Activated effector memory CD4-positive, alpha-beta T cell treated with Interleukin-2 at 50 U/mL for 16 hours (primary cell): ENCODE measurements around the gene ELFN1.
"Not testable (repeated sequence)": the region's sequence is repeated elsewhere in the genome, so short reads cannot be mapped to it uniquely, and the experiment has no call there.

ENCODE experiments used
- DNase-seq: peaks from one replicate; pipeline ENCODE4 v3.0.0-alpha.2; 2020

The ELFN1 gene

GRCh38 chr7:1713502-1714484 is 43.7 kb downstream of the ELFN1 start:
- DNase-seq = no peak

- DNase-seq = no peak
Observed at GRCh38 chr7:1714583-1715330, 44.7 kb downstream of the ELFN1 start.

GRCh38 chr7:1715331-1715625 is 45.2 kb downstream of the ELFN1 start:
- DNase-seq = no peak

GRCh38 chr7:1715671-1716074 is 45.6 kb downstream of the ELFN1 start:
- DNase-seq = no peak

- no peak for DNase-seq
Observed at GRCh38 chr7:1716263-1717094, 46.4 kb downstream of the ELFN1 start.

- DNase-seq = no peak
Observed at GRCh38 chr7:1717095-1717483, 47.0 kb downstream of the ELFN1 start.

- no peak for DNase-seq
Observed at GRCh38 chr7:1717903-1718676, 48.0 kb downstream of the ELFN1 start.

- not testable (repeated sequence) for DNase-seq
Observed at GRCh38 chr7:1718850-1719249, 48.8 kb downstream of the ELFN1 start.

GRCh38 chr7:1719256-1719655 is 49.2 kb downstream of the ELFN1 start:
- DNase-seq = not testable (repeated sequence)

GRCh38 chr7:1719913-1720312 is 49.8 kb downstream of the ELFN1 start:
- no peak for DNase-seq

- DNase-seq = no peak
Observed at GRCh38 chr7:1720326-1720725, 50.2 kb downstream of the ELFN1 start.

GRCh38 chr7:1721047-1721690 is 51.1 kb downstream of the ELFN1 start:
- DNase-seq = no peak

- DNase-seq = no peak
Observed at GRCh38 chr7:1723254-1723653, 53.2 kb downstream of the ELFN1 start.

- no peak for DNase-seq
Observed at GRCh38 chr7:1724118-1724910, 54.2 kb downstream of the ELFN1 start.

GRCh38 chr7:1725199-1725690 is 55.2 kb downstream of the ELFN1 start:
- no peak for DNase-seq

GRCh38 chr7:1725766-1726630 is 55.9 kb downstream of the ELFN1 start:
- no peak for DNase-seq

- no peak for DNase-seq
Observed at GRCh38 chr7:1727079-1727478, 57.0 kb downstream of the ELFN1 start.

- no peak for DNase-seq
Observed at GRCh38 chr7:1727812-1728570, 57.9 kb downstream of the ELFN1 start.

- DNase-seq = no peak
Observed at GRCh38 chr7:1729183-1729582, 59.1 kb downstream of the ELFN1 start.
